SH-SY5Y (cell line): ENCODE data around the gene SDK1.

Experiments used
- GATA2 ChIP-seq: IDR thresholded peaks from 2 replicates; pipeline ENCODE4 v1.6.1; 2011; ENCODE audit warnings: mild to moderate bottlenecking, low read depth, low read length
- GATA3 ChIP-seq: IDR thresholded peaks from 2 replicates; pipeline ENCODE4 v1.6.1; 2011; ENCODE audit warnings: low read depth, mild to moderate bottlenecking, low read length, moderate library complexity

- no peak for TF ChIP-seq GATA2
- no peak for TF ChIP-seq GATA3
These were observed 907.0 kb downstream of the SDK1 start for GRCh38 chr7:4208086-4208485.
